ENCODE data around the gene ZBTB45. TPM values are rescaled to one million over a fixed set of nuclear protein-coding genes. Genes with fewer than 3 reads are reported as not detected.

ZBTB45 gene
- total and polyA plus RNA-seq, 8 donors = 4.3 to 9.3 (median 6.3) TPM

DNA sequence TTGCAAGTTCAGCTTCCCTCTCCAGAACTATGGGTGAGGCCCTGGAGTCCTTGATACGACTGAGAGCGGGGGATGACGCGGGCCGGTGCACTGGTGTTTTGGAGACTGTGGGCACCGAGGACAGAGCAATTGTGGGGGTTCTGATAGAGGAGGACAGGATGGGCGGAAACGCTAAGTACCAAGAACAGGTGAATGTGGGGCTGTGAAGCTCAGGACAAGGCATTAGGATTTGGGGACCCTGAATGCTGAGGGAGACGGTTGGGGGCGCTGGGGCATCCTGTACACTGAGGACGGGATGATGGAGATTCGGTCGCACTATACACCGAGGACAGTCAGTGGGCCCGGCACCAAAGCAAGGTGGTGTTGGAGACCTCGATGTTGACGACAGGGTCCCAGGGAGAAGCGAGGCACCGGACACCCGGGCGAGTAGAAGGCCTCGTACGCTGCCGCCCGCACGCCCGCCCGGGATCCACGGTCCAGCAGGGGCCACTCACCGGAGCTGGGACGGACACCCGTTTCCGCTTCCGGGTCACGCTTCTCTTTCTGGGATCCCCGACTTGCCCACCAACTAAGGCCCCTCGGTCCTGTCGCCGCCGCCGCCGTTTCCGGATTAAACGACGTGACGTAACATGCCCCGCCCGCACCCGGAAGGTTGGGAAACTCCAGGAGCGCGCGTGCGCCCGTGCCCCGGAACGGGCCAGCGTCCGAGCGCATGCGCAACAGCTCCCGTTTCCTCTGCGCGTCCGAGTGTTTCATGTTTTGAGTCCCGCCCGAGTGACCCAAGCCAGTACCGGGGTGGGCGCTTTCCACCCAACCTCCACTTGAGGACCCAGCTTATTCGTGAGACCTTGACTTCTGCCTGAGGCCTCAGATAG is 35.1 kb upstream of the ZBTB45 start, which contains the start of gene CHMP2A:
CHMP2A (minus strand) TSS at position 612 of the 875 bp plus-strand sequence. CDS start 893 bp downstream, outside the sequence.
- H3K4me1 ChIP-seq = peaks cover 11 to 24% (median 13%) of the 10 kb centered on the region in 3 donors
- H3K36me3 ChIP-seq = peaks cover 4 to 34% (median 6%) of the 10 kb centered on the region in 3 donors
- peak within 1 kb of the TSS; percentile 63 to 88 (median 72) for H3K4me3 ChIP-seq
- no peaks in the 10 kb centered on the region for H3K27me3 ChIP-seq
- WGBS, 2 donors = 0 to 1% methylated on average over 59 to 69 of the region's 69 CpGs
- FAIRE-seq = no peak
- ATAC-seq = peak; percentile 46 to 62 (median 58)
- no peaks in the 10 kb centered on the region for H3K9me3 ChIP-seq
- peak; percentile 96 to 100 (median 98) for DNase-seq
- peak within 1 kb of the TSS; percentile 73 to 93 (median 87) for H3K27ac ChIP-seq
- TF ChIP-seq, protein P1, sequence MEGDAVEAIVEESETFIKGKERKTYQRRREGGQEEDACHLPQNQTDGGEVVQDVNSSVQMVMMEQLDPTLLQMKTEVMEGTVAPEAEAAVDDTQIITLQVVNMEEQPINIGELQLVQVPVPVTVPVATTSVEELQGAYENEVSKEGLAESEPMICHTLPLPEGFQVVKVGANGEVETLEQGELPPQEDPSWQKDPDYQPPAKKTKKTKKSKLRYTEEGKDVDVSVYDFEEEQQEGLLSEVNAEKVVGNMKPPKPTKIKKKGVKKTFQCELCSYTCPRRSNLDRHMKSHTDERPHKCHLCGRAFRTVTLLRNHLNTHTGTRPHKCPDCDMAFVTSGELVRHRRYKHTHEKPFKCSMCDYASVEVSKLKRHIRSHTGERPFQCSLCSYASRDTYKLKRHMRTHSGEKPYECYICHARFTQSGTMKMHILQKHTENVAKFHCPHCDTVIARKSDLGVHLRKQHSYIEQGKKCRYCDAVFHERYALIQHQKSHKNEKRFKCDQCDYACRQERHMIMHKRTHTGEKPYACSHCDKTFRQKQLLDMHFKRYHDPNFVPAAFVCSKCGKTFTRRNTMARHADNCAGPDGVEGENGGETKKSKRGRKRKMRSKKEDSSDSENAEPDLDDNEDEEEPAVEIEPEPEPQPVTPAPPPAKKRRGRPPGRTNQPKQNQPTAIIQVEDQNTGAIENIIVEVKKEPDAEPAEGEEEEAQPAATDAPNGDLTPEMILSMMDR (IDR thresholded peaks at IDR 0.05) = no peak
- intact Hi-C loops (cut with DNase I) = no loop called here

DNA sequence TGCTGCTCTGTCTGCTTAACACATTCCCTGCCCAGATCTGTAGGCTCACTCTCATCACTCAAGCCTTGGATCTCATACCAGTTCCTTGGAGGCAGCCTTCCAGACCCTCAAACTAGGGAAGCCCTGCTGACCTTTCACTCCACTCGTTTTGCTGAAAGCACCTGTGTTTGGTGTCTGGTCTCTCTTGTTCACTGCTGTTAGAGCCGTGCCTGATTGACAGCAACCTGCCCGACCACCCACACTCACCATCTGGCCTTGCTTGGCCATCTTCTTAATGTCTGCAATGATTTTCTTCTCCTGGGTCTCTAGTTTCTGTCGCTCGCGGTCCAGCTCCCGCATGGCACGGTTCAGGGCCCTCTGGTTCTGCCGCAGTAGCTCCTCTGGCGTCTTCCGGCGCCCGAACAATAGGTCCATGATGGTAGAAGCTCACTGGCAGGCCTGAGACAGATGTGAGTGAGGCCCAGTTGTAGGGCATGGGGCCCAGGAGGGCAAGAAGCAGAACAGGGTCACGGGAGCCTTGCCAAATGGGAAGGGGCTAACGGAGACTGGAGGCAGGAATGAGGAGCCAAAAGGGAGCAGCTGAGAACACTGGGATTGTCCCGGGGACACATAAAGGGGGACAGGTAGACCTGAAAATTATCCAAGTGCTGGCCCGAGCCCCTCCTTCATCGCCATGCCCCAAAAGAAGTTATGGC is 34.3 kb upstream of the ZBTB45 start:
- no peaks in the 10 kb centered on the region for H3K9me3 ChIP-seq
- H3K27me3 ChIP-seq = no peaks in the 10 kb centered on the region
- no peak for FAIRE-seq
- H3K36me3 ChIP-seq = peaks cover 10 to 42% (median 14%) of the 10 kb centered on the region in 3 donors
- ATAC-seq = no peak
- intact Hi-C loops (cut with DNase I) = no loop called here
- 19 to 21% methylated on average over 18 of the region's 18 CpGs for WGBS, 2 donors
- H3K4me3 ChIP-seq = peak overlapping the region; percentile 63 to 88 (median 72)
- peak in 4 of 6 donors; percentile 32 to 67 (median 58) for DNase-seq
- TF ChIP-seq, protein P1 (IDR thresholded peaks at IDR 0.05) = no peak
- H3K27ac ChIP-seq = peak overlapping the region; percentile 73 to 93 (median 87)
- H3K4me1 ChIP-seq = peaks cover 11 to 24% (median 13%) of the 10 kb centered on the region in 3 donors

DNA sequence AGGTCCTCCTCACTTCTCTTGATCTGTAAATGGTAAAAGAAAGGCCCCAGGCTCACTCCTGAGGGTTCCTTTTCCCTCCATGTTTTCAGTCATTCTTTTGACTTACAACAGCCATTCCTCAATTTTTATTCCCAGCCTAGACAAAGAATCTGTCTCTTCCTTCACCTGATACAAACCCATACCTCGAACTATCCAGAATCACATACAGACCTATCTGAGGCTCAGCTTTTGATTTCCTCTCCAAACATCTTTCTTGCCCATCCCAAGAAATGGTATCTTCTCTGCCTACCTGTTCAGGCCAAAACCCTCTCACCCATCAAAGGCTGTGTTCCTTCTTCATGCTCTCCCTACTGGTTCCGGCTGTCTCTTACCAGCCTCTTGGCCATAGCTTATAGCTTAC is 33.0 kb upstream of the ZBTB45 start:
- Histone ChIP-seq H3K4me1 (peaks cover 11 to 24% (median 13%) of the 10 kb centered on the region in 3 donors), H3K27me3 (no peaks in the 10 kb centered on the region), H3K27ac (no peak overlapping the region), H3K9me3 (no peaks in the 10 kb centered on the region), H3K36me3 (peaks cover 11 to 55% (median 27%) of the 10 kb centered on the region in 3 donors), H3K4me3 (no peak overlapping the region)
- ATAC-seq (no peak), FAIRE-seq (no peak), DNase-seq (no peak)
- 83 to 89% methylated on average over 2 of the region's 2 CpGs for WGBS, 2 donors
- intact Hi-C loops (cut with DNase I) = no loop called here
- TF ChIP-seq, protein P1 (IDR thresholded peaks at IDR 0.05) = no peak

DNA sequence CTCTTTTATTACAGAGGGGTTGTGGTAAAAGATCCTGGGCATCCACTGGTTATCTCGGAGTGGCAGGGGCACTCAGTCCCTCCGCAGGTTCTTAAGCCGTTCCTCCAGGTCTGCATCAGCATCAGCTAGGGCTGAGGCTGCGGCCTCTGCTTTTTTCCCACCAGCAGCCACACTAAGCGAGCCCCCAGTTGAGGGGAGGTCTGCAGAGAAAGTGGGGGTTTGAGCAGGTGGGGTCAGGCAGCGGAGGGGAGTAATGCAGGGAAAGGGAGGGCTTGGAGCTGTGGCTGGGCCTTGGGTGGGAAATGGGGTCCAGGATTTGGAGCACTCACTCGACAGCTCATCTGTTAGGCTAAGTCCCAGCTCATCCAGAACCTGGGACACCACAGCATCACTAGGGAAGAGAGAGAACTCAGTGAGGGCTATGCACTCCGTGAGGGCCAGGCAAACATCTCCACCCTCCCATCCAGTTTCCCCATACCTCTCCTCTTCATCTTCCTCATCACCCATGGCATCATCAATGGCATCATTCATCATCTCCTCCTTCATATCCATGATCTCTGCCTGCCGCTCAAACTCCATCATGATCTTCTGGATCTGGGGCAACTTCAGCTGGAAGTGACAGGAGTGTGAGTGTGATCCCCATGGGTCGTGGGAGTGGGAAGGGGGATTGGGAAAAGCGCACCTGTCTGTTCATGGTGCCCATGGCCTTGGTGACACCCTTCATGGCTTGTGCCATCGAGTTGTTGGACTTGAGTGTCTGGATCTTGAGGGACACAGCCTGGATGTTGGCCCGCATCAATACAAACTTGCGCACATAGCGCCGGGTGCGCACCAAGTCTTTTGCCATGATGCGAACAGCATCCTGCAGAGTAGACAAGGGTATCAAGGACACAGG is 32.2 kb upstream of the ZBTB45 start:
- Histone ChIP-seq H3K9me3 (no peaks in the 10 kb centered on the region), H3K27ac (no peak overlapping the region), H3K27me3 (no peaks in the 10 kb centered on the region), H3K36me3 (peaks cover 11 to 61% (median 29%) of the 10 kb centered on the region in 3 donors), H3K4me1 (peaks cover 5 to 19% (median 8%) of the 10 kb centered on the region in 3 donors), H3K4me3 (no peak overlapping the region)
- FAIRE-seq (no peak), ATAC-seq (no peak), DNase-seq (peak in 1 of 6 donors; percentile 22)
- WGBS, 2 donors = 91 to 92% methylated on average over 18 of the region's 18 CpGs
- intact Hi-C loops (cut with DNase I) = no loop called here
- TF ChIP-seq, protein P1 (IDR thresholded peaks at IDR 0.05) = no peak
